Colonic mucosa (tissue), 4 donors: Measurements from ENCODE around the gene CHSY3. TPM values are rescaled to one million over a fixed set of nuclear protein-coding genes. Genes with fewer than 3 reads are reported as not detected.
A peak's percentile ranks its signal among the peaks of the same experiment; 100 is the strongest.

Experiments used
- DNase-seq: peaks from one replicate; pipeline ENCODE4 v3.0.0-alpha.2; 2020
- H3K27ac ChIP-seq: fragments of 200-600 bp; one replicate; pipeline ENCODE4 v1.8.0; 2021
- H3K27me3 ChIP-seq: fragments of 200-600 bp; one replicate; pipeline ENCODE4 v1.8.0; 2021
- H3K36me3 ChIP-seq: fragments of 200-600 bp; one replicate; pipeline ENCODE4 v1.8.0; 2021
- H3K4me1 ChIP-seq: fragments of 200-600 bp; one replicate; pipeline ENCODE4 v1.8.0; 2021; ENCODE audit warnings: mild to moderate bottlenecking
- H3K4me3 ChIP-seq: fragments of 200-600 bp; one replicate; pipeline ENCODE4 v1.8.0; 2021
- H3K9ac ChIP-seq, 2 donors: one replicate each; pipeline ENCODE4 v1.7.0; 2013; ENCODE audit warnings: control low read depth in 2 of 2, low read depth in 2 of 2, low read length in 2 of 2
- H3K9me3 ChIP-seq: fragments of 200-600 bp; one replicate; pipeline ENCODE4 v1.8.0; 2021
- CTCF ChIP-seq: fragments of 200-600 bp; IDR thresholded peaks from one replicate; pipeline ENCODE4 v1.8.0; 2022; ENCODE audit warnings: antibody characterized with exemption, mild to moderate bottlenecking
- intact Hi-C: fragments of 100-400 bp; cut with DNase I; formaldehyde crosslinking; loops from one replicate; pipeline ENCODE4 v1.14.1; 2022
- total RNA-seq, 2 donors: library from RNA; stranded (reverse); fragmentation: NEBNext Ultra II Directional in 1 of 2; extraction: Animal tissue kit (Norgen Biotek cat#: 25700) in 1 of 2; gene quantifications; one replicate each; pipeline ENCODE4 v1.2.1, GENCODE V29; 2021
- donor health status: healthy.
- donor health status: DM: no; HTN: no; CAD: no.
- donor health status: DM: no; HTN: no; CAD: no.

The CHSY3 gene
- total RNA-seq, 2 donors from 2014 or later = 0.42 to 0.99 TPM

GRCh38 chr5:130135506-130135905 lies 231.2 kb downstream of the CHSY3 start:
- H3K36me3 ChIP-seq = no peaks in the 10 kb centered on the region
- H3K4me3 ChIP-seq = no peak overlapping the region
- intact Hi-C loops = no loop called here
- no peaks in the 10 kb centered on the region for H3K27me3 ChIP-seq
- peak overlapping the region; percentile 22 for H3K27ac ChIP-seq
- no peaks in the 10 kb centered on the region for H3K9me3 ChIP-seq
- TF ChIP-seq CTCF = no peak
- H3K4me1 ChIP-seq = no peaks in the 10 kb centered on the region
- no peak for DNase-seq
- no peak overlapping the region for H3K9ac ChIP-seq

- Histone ChIP-seq H3K9me3 (no peaks in the 10 kb centered on the region), H3K27me3 (no peaks in the 10 kb centered on the region), H3K4me1 (no peaks in the 10 kb centered on the region), H3K4me3 (no peak overlapping the region), H3K36me3 (no peaks in the 10 kb centered on the region), H3K9ac (no peak overlapping the region), H3K27ac (peak overlapping the region; percentile 22)
- no peak for TF ChIP-seq CTCF
- DNase-seq = no peak
- intact Hi-C loops = no loop called here
These were observed 232.0 kb downstream of the CHSY3 start for GRCh38 chr5:130136300-130136699.

GRCh38 chr5:130137681-130138080 lies 233.4 kb downstream of the CHSY3 start:
- no peak overlapping the region for H3K27ac ChIP-seq
- no peaks in the 10 kb centered on the region for H3K4me1 ChIP-seq
- intact Hi-C loops = no loop called here
- no peak overlapping the region for H3K4me3 ChIP-seq
- DNase-seq = no peak
- no peaks in the 10 kb centered on the region for H3K9me3 ChIP-seq
- no peak overlapping the region for H3K9ac ChIP-seq
- TF ChIP-seq CTCF = no peak
- H3K27me3 ChIP-seq = no peaks in the 10 kb centered on the region
- no peaks in the 10 kb centered on the region for H3K36me3 ChIP-seq

- H3K9ac ChIP-seq = no peak overlapping the region
- H3K4me3 ChIP-seq = no peak overlapping the region
- H3K4me1 ChIP-seq = no peaks in the 10 kb centered on the region
- TF ChIP-seq CTCF = no peak
- H3K36me3 ChIP-seq = no peaks in the 10 kb centered on the region
- intact Hi-C loops = no loop called here
- H3K27me3 ChIP-seq = no peaks in the 10 kb centered on the region
- H3K27ac ChIP-seq = no peak overlapping the region
- H3K9me3 ChIP-seq = no peaks in the 10 kb centered on the region
- DNase-seq = no peak
These were observed 234.3 kb downstream of the CHSY3 start for GRCh38 chr5:130138406-130139045.

- H3K36me3 ChIP-seq = no peaks in the 10 kb centered on the region
- no peak overlapping the region for H3K4me3 ChIP-seq
- H3K27ac ChIP-seq = no peak overlapping the region
- no peak for DNase-seq
- no peaks in the 10 kb centered on the region for H3K27me3 ChIP-seq
- intact Hi-C loops = no loop called here
- no peaks in the 10 kb centered on the region for H3K4me1 ChIP-seq
- no peak for TF ChIP-seq CTCF
- no peak overlapping the region for H3K9ac ChIP-seq
- H3K9me3 ChIP-seq = no peaks in the 10 kb centered on the region
These were observed 237.5 kb downstream of the CHSY3 start for GRCh38 chr5:130141659-130142320.
